NCI-H1105 treated with DMSO at 0.1 percent for 48 hours (cell line): ENCODE results near the gene IL17RC.
"Not testable (repeated sequence)": the region's sequence is repeated elsewhere in the genome, so short reads cannot be mapped to it uniquely, and the experiment has no call there.

ENCODE experiments used
- DNase-seq: peaks from one replicate; lab custom pipeline; 2025; lab: John Stamatoyannopoulos, UW

The IL17RC gene

GRCh38 chr3:9915254-9916141 is 1.4 kb upstream of the IL17RC start:
- peak; percentile 16 for DNase-seq

- DNase-seq: no peak
These were observed 558 bp upstream of the IL17RC start for GRCh38 chr3:9916346-9916733.

GRCh38 chr3:9917820-9918219 is 922 bp downstream of the IL17RC start:
- no peak for DNase-seq

- DNase-seq: no peak
These were observed 1.6 kb downstream of the IL17RC start for GRCh38 chr3:9918261-9919038.

- DNase-seq: no peak
These were observed 11.3 kb downstream of the IL17RC start for GRCh38 chr3:9928158-9928557.

GRCh38 chr3:9930804-9931418 is 14.0 kb downstream of the IL17RC start:
- no peak for DNase-seq

- DNase-seq: no peak
These were observed 15.6 kb downstream of the IL17RC start for GRCh38 chr3:9932535-9932842.

- DNase-seq: peak; percentile 61
These were observed 16.1 kb downstream of the IL17RC start for GRCh38 chr3:9932843-9933560.

- DNase-seq: peak; percentile 82
These were observed 16.8 kb downstream of the IL17RC start, which contains the start of gene CRELD1 for GRCh38 chr3:9933561-9934234. Gene CRELD1 (plus strand): TSS chr3:9933834. CDS start chr3:9934439, 605 bp downstream.

- no peak for DNase-seq
These were observed 17.3 kb downstream of the IL17RC start for GRCh38 chr3:9934235-9934621.

- no peak for DNase-seq
These were observed 18.1 kb downstream of the IL17RC start for GRCh38 chr3:9934993-9935392.

- DNase-seq: no peak
These were observed 19.1 kb downstream of the IL17RC start for GRCh38 chr3:9935966-9936510.

- DNase-seq: no peak
These were observed 20.8 kb downstream of the IL17RC start for GRCh38 chr3:9937486-9938238.

- no peak for DNase-seq
These were observed 22.1 kb downstream of the IL17RC start for GRCh38 chr3:9938966-9939365.

GRCh38 chr3:9939906-9940305 is 23.0 kb downstream of the IL17RC start:
- DNase-seq: not testable (repeated sequence)

GRCh38 chr3:9940746-9941145 is 23.8 kb downstream of the IL17RC start:
- DNase-seq: no peak

GRCh38 chr3:9942164-9942563 is 25.3 kb downstream of the IL17RC start:
- DNase-seq: no peak

- DNase-seq: no peak
These were observed 26.2 kb downstream of the IL17RC start for GRCh38 chr3:9942934-9943690.

GRCh38 chr3:9944271-9944670 is 27.4 kb downstream of the IL17RC start:
- no peak for DNase-seq

GRCh38 chr3:9945358-9945757 is 28.5 kb downstream of the IL17RC start:
- DNase-seq: peak; percentile 3
